GM23248 (cell line): Measurements from ENCODE around the gene TMEM63C.

Experiments used
- EZH2 ChIP-seq: fragments of 200-600 bp; sonication (generic); IDR thresholded peaks from 2 replicates; pipeline ENCODE4 v1.6.1; 2018; ENCODE audit warnings: antibody characterized with exemption, mild to moderate bottlenecking; ENCODE audit not compliant: insufficient read depth, poor library complexity, severe bottlenecking
- EZH2phosphoT487 ChIP-seq: fragments of 200-600 bp; sonication (generic); IDR thresholded peaks from 2 replicates; pipeline ENCODE4 v1.6.1; 2018; ENCODE audit warnings: antibody characterized with exemption, moderate library complexity, mild to moderate bottlenecking, low read depth; ENCODE audit not compliant: insufficient read depth

GRCh38 chr14:77157740-77158139 lies 23.9 kb upstream of the TMEM63C start:
- no peak for TF ChIP-seq EZH2
- TF ChIP-seq EZH2phosphoT487 = no peak
